ENCODE measurements around the gene CRYGN.

DNA sequence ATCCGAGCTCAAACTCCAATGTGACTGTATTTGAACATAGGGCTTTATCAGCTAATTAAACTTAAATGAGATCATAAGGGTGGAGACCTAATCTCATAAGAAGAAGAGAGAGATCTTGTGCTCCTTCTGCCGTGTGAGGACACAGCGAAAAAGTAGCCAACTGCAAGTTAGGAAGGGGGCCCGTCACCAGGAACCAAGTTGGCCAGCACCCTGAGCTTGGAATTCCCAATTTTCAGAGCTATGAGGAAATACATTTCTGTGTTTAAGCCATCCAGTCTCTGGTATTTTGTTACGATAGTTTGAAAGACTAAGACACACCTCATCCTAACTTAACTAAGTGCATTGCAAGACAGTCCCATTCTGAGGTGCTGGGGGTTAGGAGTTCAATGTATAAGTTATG, 16.0 kb downstream of the CRYGN start:
- TF ChIP-seq TAF1 (IDR thresholded peaks at IDR 0.05; ENCODE audit: control insufficient read depth, extremely low read depth, insufficient read depth, low read length, severe bottlenecking) (no peak), ZNF695 (CRISPR knock-in tag; IDR thresholded peaks at IDR 0.05) (no peak), NFIC (IDR thresholded peaks at IDR 0.05) (no peak), DACH1 (IDR thresholded peaks at IDR 0.05; ENCODE audit: partially characterized antibody) (no peak), FOXA1 (IDR thresholded peaks at IDR 0.05; ENCODE audit: borderline replicate concordance) (no peak), ZNF699 (CRISPR knock-in tag; IDR thresholded peaks at IDR 0.05; ENCODE audit: insufficient replicate concordance) (no peak)
- TF ChIP-seq, protein P1, sequence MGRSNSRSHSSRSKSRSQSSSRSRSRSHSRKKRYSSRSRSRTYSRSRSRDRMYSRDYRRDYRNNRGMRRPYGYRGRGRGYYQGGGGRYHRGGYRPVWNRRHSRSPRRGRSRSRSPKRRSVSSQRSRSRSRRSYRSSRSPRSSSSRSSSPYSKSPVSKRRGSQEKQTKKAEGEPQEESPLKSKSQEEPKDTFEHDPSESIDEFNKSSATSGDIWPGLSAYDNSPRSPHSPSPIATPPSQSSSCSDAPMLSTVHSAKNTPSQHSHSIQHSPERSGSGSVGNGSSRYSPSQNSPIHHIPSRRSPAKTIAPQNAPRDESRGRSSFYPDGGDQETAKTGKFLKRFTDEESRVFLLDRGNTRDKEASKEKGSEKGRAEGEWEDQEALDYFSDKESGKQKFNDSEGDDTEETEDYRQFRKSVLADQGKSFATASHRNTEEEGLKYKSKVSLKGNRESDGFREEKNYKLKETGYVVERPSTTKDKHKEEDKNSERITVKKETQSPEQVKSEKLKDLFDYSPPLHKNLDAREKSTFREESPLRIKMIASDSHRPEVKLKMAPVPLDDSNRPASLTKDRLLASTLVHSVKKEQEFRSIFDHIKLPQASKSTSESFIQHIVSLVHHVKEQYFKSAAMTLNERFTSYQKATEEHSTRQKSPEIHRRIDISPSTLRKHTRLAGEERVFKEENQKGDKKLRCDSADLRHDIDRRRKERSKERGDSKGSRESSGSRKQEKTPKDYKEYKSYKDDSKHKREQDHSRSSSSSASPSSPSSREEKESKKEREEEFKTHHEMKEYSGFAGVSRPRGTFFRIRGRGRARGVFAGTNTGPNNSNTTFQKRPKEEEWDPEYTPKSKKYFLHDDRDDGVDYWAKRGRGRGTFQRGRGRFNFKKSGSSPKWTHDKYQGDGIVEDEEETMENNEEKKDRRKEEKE (IDR thresholded peaks at IDR 0.05; ENCODE audit: borderline replicate concordance in 1 of 2, control insufficient read depth in 1 of 2, low read depth in 2 of 2, low read length in 1 of 2) = no peak
- TF ChIP-seq, protein P2, sequence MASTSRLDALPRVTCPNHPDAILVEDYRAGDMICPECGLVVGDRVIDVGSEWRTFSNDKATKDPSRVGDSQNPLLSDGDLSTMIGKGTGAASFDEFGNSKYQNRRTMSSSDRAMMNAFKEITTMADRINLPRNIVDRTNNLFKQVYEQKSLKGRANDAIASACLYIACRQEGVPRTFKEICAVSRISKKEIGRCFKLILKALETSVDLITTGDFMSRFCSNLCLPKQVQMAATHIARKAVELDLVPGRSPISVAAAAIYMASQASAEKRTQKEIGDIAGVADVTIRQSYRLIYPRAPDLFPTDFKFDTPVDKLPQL (IDR thresholded peaks at IDR 0.05; ENCODE audit: extremely low read depth, insufficient read length) = no peak
